ENCODE data around the gene PIH1D1.

PIH1D1 gene

GRCh38 chr19:49415102-49415809 is 36.4 kb downstream of the PIH1D1 start:
- DNase-seq, result no peak

- DNase-seq, result no peak
These were observed 37.4 kb downstream of the PIH1D1 start for GRCh38 chr19:49414256-49414655.

GRCh38 chr19:49413348-49413747 is 38.3 kb downstream of the PIH1D1 start:
- no peak for DNase-seq

GRCh38 chr19:49411681-49412326 is 39.8 kb downstream of the PIH1D1 start:
- no peak for DNase-seq

- no peak for DNase-seq
These were observed 42.1 kb downstream of the PIH1D1 start for GRCh38 chr19:49409441-49410029.

- no peak for DNase-seq
These were observed 42.7 kb downstream of the PIH1D1 start for GRCh38 chr19:49408816-49409440.

GRCh38 chr19:49407482-49408015 is 44.1 kb downstream of the PIH1D1 start:
- DNase-seq, result no peak

GRCh38 chr19:49407079-49407478 is 44.5 kb downstream of the PIH1D1 start:
- no peak for DNase-seq

- no peak for DNase-seq
These were observed 48.0 kb downstream of the PIH1D1 start for GRCh38 chr19:49403404-49404187.

GRCh38 chr19:49400029-49400428 is 51.6 kb downstream of the PIH1D1 start:
- no peak for DNase-seq

GRCh38 chr19:49398931-49399330 is 52.7 kb downstream of the PIH1D1 start:
- DNase-seq, result no peak

- no peak for DNase-seq
These were observed 53.5 kb downstream of the PIH1D1 start for GRCh38 chr19:49398001-49398615.

GRCh38 chr19:49396738-49397505 is 54.7 kb downstream of the PIH1D1 start:
- DNase-seq, result no peak
